ENCODE data around the gene TMEM231. TPM values are rescaled to one million over a fixed set of nuclear protein-coding genes. Genes with fewer than 3 reads are reported as not detected.
A peak's percentile ranks its signal among the peaks of the same experiment; 100 is the strongest.

The TMEM231 gene
- total and polyA plus RNA-seq, 2 of the 8 experiments (the other 6 are each of a cell fraction or from before 2014, with no cell fraction given), result 8.3 to 26.7 TPM

- Histone ChIP-seq H3K9me3 (ENCODE audit: insufficient read depth in 2 of 2, low read depth in 1 of 2, low read length in 1 of 2) (no peaks in the 10 kb centered on the region), H3K9ac (replicated peaks in 1 of 4; ENCODE audit: extremely low read depth in 1 of 4, low read depth in 3 of 4, low read length in 3 of 4) (peak overlapping the region in 3 of 4 experiments; percentile 36 to 74 (median 71); a peak in 3 of 7 replicates), H4K20me1 (replicated peaks in 1 of 2; ENCODE audit: control insufficient read depth in 1 of 2, insufficient read depth in 2 of 2, low read length in 2 of 2) (peaks cover 0 to 5% of the 10 kb centered on the region in 2 experiments), H2AK5ac (ENCODE audit: low read depth, low read length) (no peak overlapping the region), H3K18ac (ENCODE audit: extremely low read depth, low read length) (no peak overlapping the region; the same call in 1 of the 2 replicates), H4K5ac (ENCODE audit: insufficient read length, low read depth, low read length) (no peak overlapping the region), H2AFZ (ENCODE audit: low read length) (0 out of 2 replicates have a peak overlapping the region, but pooled peaks have one; percentile 41), H4K8ac (ENCODE audit: extremely low read depth, insufficient read depth, low read length) (no peak overlapping the region), H2BK120ac (replicated peaks; ENCODE audit: low read depth, low read length) (no peak overlapping the region), H2BK15ac (ENCODE audit: low read length) (no peak overlapping the region), H3K4ac (replicated peaks; ENCODE audit: insufficient read length, low read depth, low read length) (no peak overlapping the region), H3K23me2 (ENCODE audit: low read depth, low read length) (peaks cover 6% of the 10 kb centered on the region; the same call in 1 of the 2 replicates), H3K79me2 (ENCODE audit: control insufficient read depth in 1 of 2, insufficient read depth in 2 of 2, low read length in 2 of 2) (peaks cover 0 to 3% of the 10 kb centered on the region in 2 experiments; a peak in 1 of 4 replicates), H3K56ac (replicated peaks; ENCODE audit: insufficient read length, low read depth, low read length) (no peak overlapping the region), H4K91ac (replicated peaks; ENCODE audit: insufficient read length, low read length) (no peak overlapping the region), H3K79me1 (ENCODE audit: low read depth, low read length) (peaks cover 3% of the 10 kb centered on the region; the same call in 1 of the 2 replicates), H3K4me2 (ENCODE audit: insufficient read depth in 1 of 2, low read depth in 2 of 2, low read length in 2 of 2) (peak overlapping the region; percentile 72 to 84), H2BK12ac (ENCODE audit: low read depth, low read length) (peak overlapping the region; percentile 27; the same call in 1 of the 2 replicates), H2BK5ac (ENCODE audit: low read depth, low read length) (no peak overlapping the region), H3K4me3 (ENCODE audit: extremely low read depth in 1 of 4, insufficient read depth in 2 of 4, low read depth in 3 of 4, low read length in 4 of 4) (peak overlapping the region; percentile 66 to 87 (median 78)), H3K23ac (ENCODE audit: insufficient read length) (no peak overlapping the region), H3K14ac (ENCODE audit: insufficient read length) (no peak overlapping the region), H3K27ac (ENCODE audit: low read depth, low read length) (no peak overlapping the region), H3K4me1 (replicated peaks in 1 of 4; ENCODE audit: control insufficient read depth in 3 of 4, insufficient read depth in 4 of 4, low read length in 3 of 4) (peaks cover 0 to 6% (median under 1%) of the 10 kb centered on the region in 4 experiments; a peak in 3 of 7 replicates), H3K27me3 (replicated peaks in 1 of 4; ENCODE audit: control insufficient read depth in 3 of 4, extremely low read depth in 1 of 4, insufficient read depth in 3 of 4, low read length in 3 of 4) (0 out of 7 replicates have a peak, but pooled peaks cover 0 to 2% (median 0%) of the 10 kb centered on the region in 4 experiments), H3K36me3 (ENCODE audit: control insufficient read depth in 2 of 4, insufficient read depth in 4 of 4, low read length in 3 of 4) (0 out of 8 replicates have a peak, but pooled peaks cover 0 to 2% (median 0%) of the 10 kb centered on the region in 4 experiments), H2BK20ac (ENCODE audit: low read length) (no peak overlapping the region)
- TF ChIP-seq KDM1A (IDR thresholded peaks at IDR 0.05; ENCODE audit: borderline replicate concordance, low read length) (peak; percentile 58; the same call in 1 of the 2 replicates), SP4 (IDR thresholded peaks at IDR 0.05; ENCODE audit: low read length) (no peak)
- DNase-seq (ENCODE audit: low read depth in 1 of 2, low spot score in 2 of 2), result no peak
- ChIA-PET CTCF (ENCODE audit: partially characterized antibody) (interaction anchor here (0.8 to 5.6 kb wide), 10 partner anchors 15 to 94 kb away, joined by 3 to 56 read pairs (median 4); partner anchors contain the start of gene TMEM170A), POLR2A (ENCODE audit: partially characterized antibody) (interaction anchor here (0.8 to 3.8 kb wide), 15 partner anchors 13 to 191 kb away, joined by 3 to 73 read pairs (median 6); partner anchors contain the start of genes CFDP1, TMEM170A and TMEM231)
- no peak for FAIRE-seq
- WGBS, 2 experiments (ENCODE audit: extremely low coverage in 1 of 2, insufficient coverage in 1 of 2, insufficient read length in 1 of 2, insufficient replicate concordance in 2 of 2, low coverage in 1 of 2, low lambda C conversion rate in 2 of 2, missing lambda C conversion rate in 1 of 2), result 68% methylated on average over 5 of the region's 5 CpGs; no CpG with 5 or more reads in 1 of the 2 experiments
Observed at GRCh38 chr16:75494184-75494583, 61.9 kb downstream of the TMEM231 start.
